B cell (primary cell): Measurements from ENCODE around the gene HHATL. TPM values are rescaled to one million over a fixed set of nuclear protein-coding genes. Genes with fewer than 3 reads are reported as not detected.

Experiments used
- ATAC-seq: fragments of 200-7000 bp; cut with Tn5 transposase; one replicate; pipeline ENCODE4 v1.10.0; 2021; ENCODE audit warnings: low read depth, mild to moderate bottlenecking, moderate number of reproducible peaks, moderate library complexity
- CTCF ChIA-PET: fragments of 350-600 bp; sonication (Branson Sonifier 250); formaldehyde crosslinking; loops from one replicate; lab custom pipeline; 2021; ENCODE audit warnings: antibody characterized with exemption, inconsistent platforms; lab: Charles Lee
- POLR2A ChIA-PET: fragments of 350-600 bp; sonication (Branson Sonifier 250); formaldehyde crosslinking; loops from one replicate; lab custom pipeline; 2021; ENCODE audit warnings: antibody characterized with exemption; lab: Charles Lee
- DNase-seq: peaks from one replicate; pipeline ENCODE4 v3.0.0; 2013
- H2AFZ ChIP-seq: 2 replicates; pipeline ENCODE4 v1.6.1; 2012; ENCODE audit warnings: mild to moderate bottlenecking, low read depth, low read length; ENCODE audit not compliant: insufficient read depth, poor library complexity, severe bottlenecking
- H3K27ac ChIP-seq, 2 donors: 1 replicate in 1 of 2; 2 replicates in 1 of 2; pipeline ENCODE4 v1.5.1; 2012 to 2013; ENCODE audit warnings: low read length in 2 of 2, mild to moderate bottlenecking in 2 of 2, moderate library complexity in 1 of 2
- H3K27me3 ChIP-seq, 4 experiments: fragments of 200-600 bp in 1 of 4; sonication (generic) in 1 of 4; replicated peaks in 1 of 4; 1 replicate in 2 of 4; 2 replicates in 2 of 4; pipeline versions ENCODE4 v1.6.1 to v1.7.0; 2013 to 2016; ENCODE audit warnings: low read length in 3 of 4, mild to moderate bottlenecking in 2 of 4, mixed read lengths in 1 of 4, moderate library complexity in 1 of 4; ENCODE audit not compliant: insufficient read depth in 4 of 4, control insufficient read depth in 3 of 4; ENCODE audit errors: control extremely low read depth in 1 of 4
- H3K36me3 ChIP-seq, 2 experiments: replicated peaks in 1 of 2; 1 replicate in 1 of 2; 2 replicates in 1 of 2; pipeline versions ENCODE4 v1.6.1 to v1.7.1; 2013; ENCODE audit warnings: low read length in 1 of 2; ENCODE audit not compliant: insufficient read depth in 2 of 2, control insufficient read depth in 1 of 2; ENCODE audit errors: control extremely low read depth in 1 of 2, extremely low read depth in 1 of 2
- H3K4me1 ChIP-seq, 2 donors: fragments of 200-600 bp in 1 of 2; sonication (generic) in 1 of 2; 1 replicate in 1 of 2; 2 replicates in 1 of 2; pipeline versions ENCODE4 v1.5.1 to v1.6.1; 2013 to 2017; ENCODE audit warnings: low read length in 2 of 2; ENCODE audit not compliant: control insufficient read depth in 2 of 2, insufficient read depth in 2 of 2
- H3K4me2 ChIP-seq: replicated peaks from 2 replicates; pipeline ENCODE3; 2012; ENCODE audit warnings: mild to moderate bottlenecking, low read depth, low read length; ENCODE audit not compliant: poor library complexity, severe bottlenecking
- H3K4me3 ChIP-seq, 5 experiments: fragments of 200-600 bp in 1 of 5; sonication (generic) in 1 of 5; 1 replicate in 3 of 5; 2 replicates in 2 of 5; pipeline versions ENCODE4 v1.5.1 to v1.7.0; 2011 to 2016; ENCODE audit warnings: low read length in 4 of 5, mild to moderate bottlenecking in 4 of 5, low read depth in 2 of 5, control low read depth in 1 of 5, moderate library complexity in 1 of 5; ENCODE audit not compliant: insufficient read depth in 1 of 5; ENCODE audit errors: control extremely low read depth in 1 of 5, extremely low read depth in 1 of 5
- H3K79me2 ChIP-seq: fragments of 200-600 bp; sonication (generic); one replicate; pipeline ENCODE4 v1.6.0; 2016; ENCODE audit warnings: low read length; ENCODE audit not compliant: control insufficient read depth, insufficient read depth
- H3K9ac ChIP-seq: fragments of 200-600 bp; sonication (generic); 2 replicates; pipeline ENCODE4 v1.6.1; 2017; ENCODE audit warnings: mild to moderate bottlenecking, low read length, moderate library complexity
- H3K9me3 ChIP-seq, 3 donors: one replicate each; pipeline versions ENCODE4 v1.6.1 to v1.7.1; 2013; ENCODE audit warnings: low read length in 2 of 3; ENCODE audit not compliant: control insufficient read depth in 2 of 3, insufficient read depth in 1 of 3; ENCODE audit errors: control extremely low read depth in 1 of 3
- H4K20me1 ChIP-seq: 2 replicates; pipeline ENCODE4 v1.6.0; 2012; ENCODE audit warnings: mild to moderate bottlenecking, low read length; ENCODE audit not compliant: insufficient read depth, control insufficient read depth, poor library complexity, severe bottlenecking
- H3K27ac Mint-ChIP-seq: one replicate; pipeline ENCODE4 v1.8.0; 2021; ENCODE audit warnings: mixed read lengths
- H3K27me3 Mint-ChIP-seq: one replicate; pipeline ENCODE4 v1.8.0; 2021; ENCODE audit warnings: mixed read lengths
- H3K4me1 Mint-ChIP-seq: one replicate; pipeline ENCODE4 v1.8.0; 2021; ENCODE audit warnings: mixed read lengths
- H3K4me3 Mint-ChIP-seq: one replicate; pipeline ENCODE4 v1.8.0; 2021; ENCODE audit warnings: mixed read lengths
- H3K9me3 Mint-ChIP-seq: one replicate; pipeline ENCODE4 v1.8.0; 2022; ENCODE audit warnings: mixed read lengths; ENCODE audit not compliant: insufficient read depth
- CTCF ChIP-seq: fragments of 200-600 bp; IDR thresholded peaks from one replicate; pipeline ENCODE4 v1.8.0; 2022; ENCODE audit warnings: antibody characterized with exemption, mild to moderate bottlenecking
- EZH2 ChIP-seq: IDR thresholded peaks from 2 replicates; pipeline ENCODE4 v1.6.1; 2012; ENCODE audit warnings: borderline replicate concordance, low read depth, mild to moderate bottlenecking, moderate library complexity, low read length; ENCODE audit not compliant: insufficient read depth, poor library complexity, severe bottlenecking
- WGBS: methylation state at CpG from one replicate; pipeline ENCODE4 v1.1.5; 2013; ENCODE audit warnings: missing lambda C conversion rate; ENCODE audit not compliant: insufficient coverage; 5-methylcytosine and 5-hydroxymethylcytosine counted together
- intact Hi-C: fragments of 100-400 bp; cut with micrococcal nuclease; formaldehyde crosslinking; loops from one replicate; pipeline ENCODE4 v1.10.0; 2022
- polyA plus RNA-seq: library from polyadenylated mRNA; depleted of rRNA; stranded (reverse); fragments of >200 nt; gene quantifications from 2 replicates; pipeline ENCODE4 v1.2.3, GENCODE V29; 2012
- total RNA-seq, 2 donors: library from RNA; stranded (reverse); fragments of 120-200 nt in 1 of 2; gene quantifications; 1 replicate in 1 of 2; 2 replicates in 1 of 2; pipeline versions ENCODE4 v1.2.3 to v1.2.4, GENCODE V29; 2013 to 2022

The HHATL gene
- total and polyA plus RNA-seq, 2 donors (not counting 1 experiment from before 2014, with no cell fraction given) = not detected

GRCh38 chr3:42745291-42745745, 42.7 kb upstream of the HHATL start:
- Mint-ChIP-seq H3K9me3 (no peaks in the 10 kb centered on the region), H3K4me3 (no peak overlapping the region), H3K27ac (no peak overlapping the region), H3K4me1 (peaks cover 13% of the 10 kb centered on the region), H3K27me3 (no peaks in the 10 kb centered on the region)
- Histone ChIP-seq H3K27me3 (no peaks in the 10 kb centered on the region), H3K9ac (no peak overlapping the region), H3K9me3 (no peaks in the 10 kb centered on the region), H3K27ac (no peak overlapping the region), H3K36me3 (no peaks in the 10 kb centered on the region), H4K20me1 (no peaks in the 10 kb centered on the region), H3K4me2 (no peak overlapping the region), H3K4me1 (peaks cover 0 to 3% of the 10 kb centered on the region in 2 donors), H3K4me3 (no peak overlapping the region), H2AFZ (no peak overlapping the region), H3K79me2 (no peaks in the 10 kb centered on the region)
- no CpG with 5 or more reads among the region's 3 CpGs for WGBS
- no peak for ATAC-seq
- ChIA-PET POLR2A (no interaction called here), CTCF (interaction anchor here (0.5 to 3.9 kb wide), 13 partner anchors 11 to 243 kb away, joined by 3 to 31 read pairs (median 4); partner anchors contain the start of genes SEC22C and VIPR1)
- no peak for DNase-seq
- intact Hi-C loops = loop anchor here (2.0 kb wide), 1 partner anchor 173 kb away; no protein-coding TSS in a partner anchor
- TF ChIP-seq EZH2 = no peak

- Mint-ChIP-seq H3K4me3 (no peak overlapping the region), H3K4me1 (peaks cover 27% of the 10 kb centered on the region), H3K27ac (no peak overlapping the region), H3K9me3 (no peaks in the 10 kb centered on the region), H3K27me3 (no peaks in the 10 kb centered on the region)
- Histone ChIP-seq H3K4me1 (peaks cover 6 to 7% of the 10 kb centered on the region in 2 donors), H4K20me1 (no peaks in the 10 kb centered on the region), H3K9ac (no peak overlapping the region), H3K79me2 (no peaks in the 10 kb centered on the region), H3K27ac (no peak overlapping the region), H3K36me3 (no peaks in the 10 kb centered on the region), H2AFZ (no peak overlapping the region), H3K4me3 (no peak overlapping the region), H3K4me2 (no peak overlapping the region), H3K27me3 (no peaks in the 10 kb centered on the region), H3K9me3 (no peaks in the 10 kb centered on the region)
- WGBS = 83% methylated on average over 1 of the region's 7 CpGs
- ATAC-seq (no peak), DNase-seq (no peak)
- POLR2A ChIA-PET = interaction anchor here (0.6 kb wide), 1 partner anchor 153 kb away, joined by 3 read pairs; the partner anchor contains the start of gene SS18L2
- CTCF ChIA-PET = interaction anchor here (0.5 to 3.9 kb wide), 14 partner anchors 9 to 196 kb away, joined by 3 to 31 read pairs (median 4); partner anchors contain the start of genes SEC22C and SS18L2
- TF ChIP-seq EZH2 (no peak), CTCF (no peak)
- intact Hi-C loops = loop anchor here (5.0 kb wide), 1 partner anchor 81 kb away; no protein-coding TSS in a partner anchor
Observed at GRCh38 chr3:42743204-42743995, 40.8 kb upstream of the HHATL start.
